Natural killer cell (primary cell): ENCODE data around the gene CCDC51. TPM values are rescaled to one million over a fixed set of nuclear protein-coding genes. Genes with fewer than 3 reads are reported as not detected.

ENCODE experiments used
- ATAC-seq, 3 donors: fragments of 150-1000 bp in 2 of 3; fragments of 200-7000 bp in 1 of 3; cut with Tn5 transposase; 1 replicate in 1 of 3; 2 replicates in 2 of 3; pipeline ENCODE4 v1.10.0; 2021; ENCODE audit warnings: mild to moderate bottlenecking in 2 of 3, moderate library complexity in 2 of 3
- DNase-seq, 2 donors: peaks; one replicate each; pipeline versions ENCODE4 v3.0.0 to v3.0.0-alpha.2; 2013 to 2021; ENCODE audit warnings: mixed read lengths in 1 of 2
- H3K27ac ChIP-seq: one replicate; pipeline ENCODE4 v1.5.1; 2013; ENCODE audit warnings: mild to moderate bottlenecking, low read length
- H3K27me3 ChIP-seq: one replicate; pipeline ENCODE4 v1.6.1; 2013; ENCODE audit warnings: low read length; ENCODE audit not compliant: control insufficient read depth, insufficient read depth
- H3K36me3 ChIP-seq: one replicate; pipeline ENCODE4 v1.6.1; 2013; ENCODE audit warnings: low read length; ENCODE audit not compliant: control insufficient read depth, insufficient read depth
- H3K4me1 ChIP-seq: one replicate; pipeline ENCODE4 v1.6.1; 2013; ENCODE audit warnings: low read length; ENCODE audit not compliant: control insufficient read depth, insufficient read depth
- H3K4me3 ChIP-seq: one replicate; pipeline ENCODE4 v1.5.1; 2013; ENCODE audit warnings: low read length
- H3K9me3 ChIP-seq: one replicate; pipeline ENCODE4 v1.6.1; 2013; ENCODE audit warnings: low read length; ENCODE audit not compliant: control insufficient read depth, insufficient read depth
- H3K27ac Mint-ChIP-seq, 2 donors: one replicate each; pipeline ENCODE4 v1.8.0; 2022; ENCODE audit warnings: mild to moderate bottlenecking in 2 of 2, mixed read lengths in 2 of 2, moderate library complexity in 1 of 2
- H3K27me3 Mint-ChIP-seq, 2 donors: one replicate each; pipeline ENCODE4 v1.8.0; 2022; ENCODE audit warnings: low read depth in 2 of 2, mixed read lengths in 2 of 2
- H3K36me3 Mint-ChIP-seq: one replicate; pipeline ENCODE4 v1.8.0; 2022; ENCODE audit warnings: mixed read lengths
- H3K4me1 Mint-ChIP-seq, 2 donors: one replicate each; pipeline ENCODE4 v1.8.0; 2022; ENCODE audit warnings: mixed read lengths in 2 of 2
- H3K4me3 Mint-ChIP-seq: one replicate; pipeline ENCODE4 v1.8.0; 2022; ENCODE audit warnings: mild to moderate bottlenecking, moderate library complexity, mixed read lengths
- H3K9me3 Mint-ChIP-seq, 2 donors: one replicate each; pipeline ENCODE4 v1.8.0; 2022; ENCODE audit warnings: mixed read lengths in 2 of 2
- WGBS: methylation state at CpG from one replicate; pipeline ENCODE4 v1.1.7; 2013; ENCODE audit warnings: missing lambda C conversion rate; ENCODE audit not compliant: insufficient coverage; 5-methylcytosine and 5-hydroxymethylcytosine counted together
- intact Hi-C: fragments of 100-400 bp; cut with micrococcal nuclease; formaldehyde crosslinking; loops from one replicate; pipeline ENCODE4 v1.14.2; 2022
- total RNA-seq, 4 donors: library from RNA; stranded (reverse); fragments of 120-200 nt in 1 of 4; gene quantifications; one replicate each; pipeline versions ENCODE4 v1.2.3 to v1.2.4, GENCODE V29; 2013 to 2022
- TF ChIP-seq, protein P1 (sequence below): fragments of 200-600 bp; IDR thresholded peaks from one replicate; pipeline ENCODE4 v1.8.0; 2022; ENCODE audit warnings: antibody characterized with exemption

Gene CCDC51
- total RNA-seq, 3 donors from 2014 or later (not counting 1 experiment from before 2014, with no cell fraction given), result 4.4 to 8.8 (median 6.8) TPM

DNA sequence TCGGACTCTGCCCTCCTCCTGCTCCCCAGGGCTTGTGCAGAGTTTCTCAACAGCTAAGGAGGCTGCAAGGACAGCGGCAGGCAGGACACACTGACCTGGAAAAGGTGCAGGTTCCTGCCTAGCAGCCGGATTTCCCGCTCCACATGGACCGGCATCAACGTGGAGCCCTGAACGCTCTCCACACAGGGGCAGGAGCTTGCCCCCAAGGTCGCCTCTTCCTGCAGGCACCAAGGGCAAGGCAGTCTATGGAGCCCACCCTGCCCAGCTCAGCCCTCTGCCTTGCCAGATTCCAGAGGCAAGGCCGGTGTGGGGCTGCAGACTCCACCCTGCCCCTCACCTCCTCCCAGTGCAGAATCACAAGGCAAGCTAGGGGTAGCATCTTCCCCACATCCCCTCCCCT, 20.8 kb downstream of the CCDC51 start:
- H3K4me1 ChIP-seq, result no peaks in the 10 kb centered on the region
- no peaks in the 10 kb centered on the region for H3K36me3 ChIP-seq
- Mint-ChIP-seq H3K36me3 (no peaks in the 10 kb centered on the region), H3K9me3 (no peaks in the 10 kb centered on the region), H3K4me3 (no peak overlapping the region), H3K27ac (no peak overlapping the region), H3K27me3 (no peaks in the 10 kb centered on the region), H3K4me1 (no peaks in the 10 kb centered on the region)
- TF ChIP-seq, protein P1, sequence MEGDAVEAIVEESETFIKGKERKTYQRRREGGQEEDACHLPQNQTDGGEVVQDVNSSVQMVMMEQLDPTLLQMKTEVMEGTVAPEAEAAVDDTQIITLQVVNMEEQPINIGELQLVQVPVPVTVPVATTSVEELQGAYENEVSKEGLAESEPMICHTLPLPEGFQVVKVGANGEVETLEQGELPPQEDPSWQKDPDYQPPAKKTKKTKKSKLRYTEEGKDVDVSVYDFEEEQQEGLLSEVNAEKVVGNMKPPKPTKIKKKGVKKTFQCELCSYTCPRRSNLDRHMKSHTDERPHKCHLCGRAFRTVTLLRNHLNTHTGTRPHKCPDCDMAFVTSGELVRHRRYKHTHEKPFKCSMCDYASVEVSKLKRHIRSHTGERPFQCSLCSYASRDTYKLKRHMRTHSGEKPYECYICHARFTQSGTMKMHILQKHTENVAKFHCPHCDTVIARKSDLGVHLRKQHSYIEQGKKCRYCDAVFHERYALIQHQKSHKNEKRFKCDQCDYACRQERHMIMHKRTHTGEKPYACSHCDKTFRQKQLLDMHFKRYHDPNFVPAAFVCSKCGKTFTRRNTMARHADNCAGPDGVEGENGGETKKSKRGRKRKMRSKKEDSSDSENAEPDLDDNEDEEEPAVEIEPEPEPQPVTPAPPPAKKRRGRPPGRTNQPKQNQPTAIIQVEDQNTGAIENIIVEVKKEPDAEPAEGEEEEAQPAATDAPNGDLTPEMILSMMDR, result no peak
- no peak overlapping the region for H3K4me3 ChIP-seq
- 91% methylated on average over 9 of the region's 9 CpGs for WGBS
- no peak for ATAC-seq
- intact Hi-C loops, result no loop called here
- no peaks in the 10 kb centered on the region for H3K9me3 ChIP-seq
- no peak for DNase-seq
- no peak overlapping the region for H3K27ac ChIP-seq
- H3K27me3 ChIP-seq, result no peaks in the 10 kb centered on the region

DNA sequence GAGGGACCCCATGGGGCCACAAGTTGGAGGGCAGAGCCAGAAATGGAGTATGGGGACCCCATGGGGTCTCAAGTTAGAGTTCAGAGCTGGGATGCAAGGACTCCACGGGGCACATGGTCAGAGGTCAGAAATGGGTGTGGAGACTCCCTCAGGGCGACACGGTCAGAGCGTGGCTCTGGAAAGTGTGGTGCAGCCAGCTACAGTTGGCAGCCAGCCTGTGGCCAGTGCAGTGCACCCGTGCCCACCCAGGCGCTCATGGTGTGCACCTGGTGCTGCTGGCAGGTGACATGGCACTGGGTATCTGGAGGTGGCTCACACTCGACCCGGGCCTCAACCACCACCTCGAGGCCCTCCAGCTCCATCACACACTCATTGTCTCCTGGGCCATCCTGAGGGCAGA, 21.3 kb downstream of the CCDC51 start:
- DNase-seq (no peak), ATAC-seq (no peak)
- TF ChIP-seq, protein P1, result no peak
- Histone ChIP-seq H3K4me3 (no peak overlapping the region), H3K27me3 (no peaks in the 10 kb centered on the region), H3K36me3 (no peaks in the 10 kb centered on the region), H3K9me3 (no peaks in the 10 kb centered on the region), H3K4me1 (no peaks in the 10 kb centered on the region), H3K27ac (no peak overlapping the region)
- intact Hi-C loops, result no loop called here
- Mint-ChIP-seq H3K27ac (no peak overlapping the region), H3K27me3 (no peaks in the 10 kb centered on the region), H3K36me3 (no peaks in the 10 kb centered on the region), H3K4me1 (no peaks in the 10 kb centered on the region), H3K9me3 (no peaks in the 10 kb centered on the region), H3K4me3 (no peak overlapping the region)
- WGBS, result 94% methylated on average over 9 of the region's 9 CpGs

DNA sequence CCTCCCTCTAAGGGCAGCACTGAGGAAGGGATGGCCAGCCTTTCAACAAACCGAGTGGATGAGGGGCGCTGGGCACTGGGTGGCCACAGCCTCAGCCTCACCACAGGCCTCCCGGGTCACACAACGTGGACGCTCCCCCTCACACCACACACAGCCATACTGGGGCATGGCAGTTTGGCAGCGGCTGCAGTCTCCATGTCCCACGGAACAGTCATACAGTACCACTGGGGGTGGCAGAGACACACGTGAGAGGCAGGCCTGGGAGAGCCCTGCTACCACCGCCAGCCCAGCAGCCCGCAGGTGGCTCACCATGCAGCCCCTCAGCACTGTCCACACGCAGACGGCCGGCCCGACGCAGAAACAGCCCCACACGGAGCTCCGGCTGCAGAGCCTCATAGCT, 21.8 kb downstream of the CCDC51 start:
- ATAC-seq (no peak), DNase-seq (no peak)
- no peaks in the 10 kb centered on the region for H3K9me3 Mint-ChIP-seq
- H3K27ac Mint-ChIP-seq, result no peak overlapping the region
- Histone ChIP-seq H3K27ac (no peak overlapping the region), H3K4me3 (no peak overlapping the region), H3K9me3 (no peaks in the 10 kb centered on the region), H3K36me3 (no peaks in the 10 kb centered on the region), H3K27me3 (no peaks in the 10 kb centered on the region), H3K4me1 (no peaks in the 10 kb centered on the region)
- TF ChIP-seq, protein P1, result no peak
- 95% methylated on average over 17 of the region's 17 CpGs for whole genome bisulfite sequencing
- no peaks in the 10 kb centered on the region for H3K27me3 Mint-ChIP-seq
- H3K4me3 Mint-ChIP-seq, result no peak overlapping the region
- H3K4me1 Mint-ChIP-seq, result no peaks in the 10 kb centered on the region
- H3K36me3 Mint-ChIP-seq, result no peaks in the 10 kb centered on the region
- intact Hi-C loops, result no loop called here

DNA sequence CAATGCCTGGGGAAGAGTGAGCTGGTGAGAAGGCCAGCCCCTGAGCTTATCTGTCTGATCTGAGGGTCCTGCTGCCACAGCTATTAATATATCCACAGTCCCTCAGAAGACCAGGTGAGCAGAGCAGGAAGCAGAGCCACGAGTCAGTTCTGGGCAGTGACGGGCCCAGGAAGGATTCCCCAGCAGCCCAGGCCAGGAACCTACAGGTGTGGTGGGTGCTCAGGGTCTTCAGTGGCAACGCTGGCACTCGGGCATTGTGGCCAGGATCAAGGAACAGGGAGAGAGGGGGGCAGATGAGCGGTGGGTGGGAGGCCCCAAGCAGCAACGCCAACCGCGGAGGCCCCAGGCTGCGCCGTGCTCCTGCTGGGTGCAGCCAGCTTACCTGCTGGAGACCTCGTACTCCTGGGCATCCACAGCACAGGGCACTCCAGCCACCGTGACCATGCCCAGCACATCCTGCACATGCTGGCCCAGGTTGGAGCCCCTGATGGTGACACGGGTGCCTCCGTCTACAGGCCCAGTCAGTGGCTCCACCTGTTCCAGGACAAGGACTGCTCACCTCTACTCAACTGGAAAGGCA, 22.3 kb downstream of the CCDC51 start:
- Histone ChIP-seq H3K36me3 (no peaks in the 10 kb centered on the region), H3K4me1 (no peaks in the 10 kb centered on the region), H3K4me3 (no peak overlapping the region), H3K27me3 (no peaks in the 10 kb centered on the region), H3K27ac (no peak overlapping the region), H3K9me3 (no peaks in the 10 kb centered on the region)
- intact Hi-C loops, result no loop called here
- 91% methylated on average over 14 of the region's 14 CpGs for WGBS
- Mint-ChIP-seq H3K9me3 (no peaks in the 10 kb centered on the region), H3K36me3 (no peaks in the 10 kb centered on the region), H3K4me3 (no peak overlapping the region), H3K27me3 (no peaks in the 10 kb centered on the region), H3K27ac (no peak overlapping the region), H3K4me1 (no peaks in the 10 kb centered on the region)
- DNase-seq (no peak), ATAC-seq (no peak)
- TF ChIP-seq, protein P1, result no peak
